ENCODE measurements around the gene AMPD2. TPM values are rescaled to one million over a fixed set of nuclear protein-coding genes. Genes with fewer than 3 reads are reported as not detected.

The AMPD2 gene
- total RNA-seq, 1 experiment from 2014 or later: 69.9 TPM

DNA sequence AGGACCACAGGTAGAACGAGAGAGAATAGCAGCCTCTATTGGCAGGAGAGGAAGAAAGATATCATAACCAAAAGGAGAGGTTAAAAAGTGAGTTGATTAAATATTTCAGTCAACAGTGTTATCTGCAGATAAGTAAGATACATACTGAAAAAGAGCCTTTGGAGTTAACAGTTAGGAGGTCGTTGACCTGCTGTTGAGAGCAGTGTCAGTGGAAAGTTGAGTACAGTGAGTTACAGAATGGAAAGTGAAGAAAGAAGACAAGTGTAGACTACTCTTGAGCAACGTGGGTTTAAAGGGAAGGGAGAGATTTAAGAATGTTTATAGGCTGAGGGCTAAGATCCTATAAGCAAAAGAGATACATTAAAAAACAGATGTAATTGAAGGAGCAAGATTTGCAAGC, 30.5 kb upstream of the AMPD2 start:
- Histone ChIP-seq H3K4me1 (ENCODE audit: control insufficient read depth in 1 of 2, insufficient read depth in 2 of 2, low read length in 2 of 2) (no peaks in the 10 kb centered on the region), H3K9me2 (ENCODE audit: insufficient read depth) (no peaks in the 10 kb centered on the region), H3K4me2 (ENCODE audit: low read length) (no peak overlapping the region), H3K27ac (ENCODE audit: low read depth, low read length) (no peak overlapping the region), H3K9me3 (ENCODE audit: control insufficient read depth in 1 of 2, insufficient read depth in 1 of 2, low read depth in 1 of 2, low read length in 2 of 2) (no peaks in the 10 kb centered on the region), H3K27me3 (ENCODE audit: insufficient read depth, low read length) (no peaks in the 10 kb centered on the region), H3K9ac (ENCODE audit: low read length) (no peak overlapping the region), H2AFZ (ENCODE audit: low read depth, low read length, poor library complexity, severe bottlenecking) (no peak overlapping the region), H4K20me1 (ENCODE audit: insufficient read depth) (no peaks in the 10 kb centered on the region), H3K4me3 (replicated peaks in 1 of 2; ENCODE audit: low read depth in 1 of 2, low read length in 2 of 2) (no peak overlapping the region), H3K79me2 (ENCODE audit: insufficient read depth, low read length) (no peaks in the 10 kb centered on the region), H3K36me3 (ENCODE audit: control insufficient read depth in 1 of 2, insufficient read depth in 2 of 2, low read length in 2 of 2) (peaks cover 37 to 40% of the 10 kb centered on the region in 2 experiments)
- ChIA-PET POLR2A (no interaction called here), CTCF (no interaction called here), RAD21 (ENCODE audit: low non-redundant PET in 1 of 2, low total read pairs in 2 of 2, uncharacterized antibody in 2 of 2, unreplicated experiment in 2 of 2) (no interaction called here)
- DNase-seq (ENCODE audit: low read depth, low spot score) (no peak), ATAC-seq (no peak)
- no TSS peak for BruUV-seq (replicated peaks)
- TF ChIP-seq, protein P1, sequence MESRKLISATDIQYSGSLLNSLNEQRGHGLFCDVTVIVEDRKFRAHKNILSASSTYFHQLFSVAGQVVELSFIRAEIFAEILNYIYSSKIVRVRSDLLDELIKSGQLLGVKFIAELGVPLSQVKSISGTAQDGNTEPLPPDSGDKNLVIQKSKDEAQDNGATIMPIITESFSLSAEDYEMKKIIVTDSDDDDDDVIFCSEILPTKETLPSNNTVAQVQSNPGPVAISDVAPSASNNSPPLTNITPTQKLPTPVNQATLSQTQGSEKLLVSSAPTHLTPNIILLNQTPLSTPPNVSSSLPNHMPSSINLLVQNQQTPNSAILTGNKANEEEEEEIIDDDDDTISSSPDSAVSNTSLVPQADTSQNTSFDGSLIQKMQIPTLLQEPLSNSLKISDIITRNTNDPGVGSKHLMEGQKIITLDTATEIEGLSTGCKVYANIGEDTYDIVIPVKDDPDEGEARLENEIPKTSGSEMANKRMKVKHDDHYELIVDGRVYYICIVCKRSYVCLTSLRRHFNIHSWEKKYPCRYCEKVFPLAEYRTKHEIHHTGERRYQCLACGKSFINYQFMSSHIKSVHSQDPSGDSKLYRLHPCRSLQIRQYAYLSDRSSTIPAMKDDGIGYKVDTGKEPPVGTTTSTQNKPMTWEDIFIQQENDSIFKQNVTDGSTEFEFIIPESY (IDR thresholded peaks at IDR 0.05; ENCODE audit: extremely low read depth, insufficient replicate concordance, low read length): no peak
- TF ChIP-seq ELF1 (IDR thresholded peaks at IDR 0.05; ENCODE audit: borderline replicate concordance, low read depth) (no peak), CEBPB (IDR thresholded peaks at IDR 0.05; ENCODE audit: low read depth) (no peak), JUND (IDR thresholded peaks at IDR 0.05) (no peak), RAD21 (IDR thresholded peaks at IDR 0.05; ENCODE audit: low read depth) (no peak), EZH2 (IDR thresholded peaks at IDR 0.05) (no peak), EZH2phosphoT487 (IDR thresholded peaks at IDR 0.05; ENCODE audit: borderline replicate concordance) (no peak), POLR2A (IDR thresholded peaks at IDR 0.05; ENCODE audit: borderline replicate concordance, extremely low read depth, insufficient read depth, insufficient read length) (no peak), ZNF274 (IDR thresholded peaks at IDR 0.05; ENCODE audit: low read depth, low read length) (no peak), ZFX (IDR thresholded peaks at IDR 0.05) (no peak), FOSL1 (IDR thresholded peaks at IDR 0.05; ENCODE audit: low read depth) (no peak), CBX3 (IDR thresholded peaks at IDR 0.05; ENCODE audit: low read depth) (no peak)
- TF ChIP-seq, protein P2, sequence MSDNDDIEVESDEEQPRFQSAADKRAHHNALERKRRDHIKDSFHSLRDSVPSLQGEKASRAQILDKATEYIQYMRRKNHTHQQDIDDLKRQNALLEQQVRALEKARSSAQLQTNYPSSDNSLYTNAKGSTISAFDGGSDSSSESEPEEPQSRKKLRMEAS (IDR thresholded peaks at IDR 0.05): no peak
- intact Hi-C loops (cut with micrococcal nuclease): no loop called here
